H1 (cell line): ENCODE measurements around the gene CENPC. TPM values are rescaled to one million over a fixed set of nuclear protein-coding genes. Genes with fewer than 3 reads are reported as not detected.

ENCODE experiments used
- SIN3A ChIP-seq, 2 experiments: IDR thresholded peaks in 1 of 2; conservative IDR thresholded peaks in 1 of 2; 2 replicates each; pipeline ENCODE4 v1.6.1; 2011 to 2012; ENCODE audit warnings: low read length in 2 of 2, improper control_type of control experiment in 1 of 2, low read depth in 1 of 2, mild to moderate bottlenecking in 1 of 2
- TBP ChIP-seq: IDR thresholded peaks from 2 replicates; pipeline ENCODE4 v1.6.1; 2011; ENCODE audit warnings: low read depth, low read length, improper control_type of control experiment
- polyA plus RNA-seq, 7 experiments: library from polyadenylated mRNA; depleted of rRNA in 3 of 7; stranded (reverse) in 5 of 7; unstranded in 2 of 7; fragments of >200 nt in 5 of 7; fragments of 200-250 nt in 2 of 7; gene quantifications; 1 replicate in 5 of 7; 2 replicates in 1 of 7; 4 replicates in 1 of 7; pipeline versions ENCODE4 v1.2.1 to v1.2.3, GENCODE V29; 2011 to 2013; ENCODE audit warnings: missing spikeins in 2 of 7, mixed read lengths in 2 of 7
- total RNA-seq: library from RNA; stranded (reverse); fragmentation: NEBNext Ultra II Directional; extraction: Animal tissue kit (Norgen Biotek cat#: 25700); gene quantifications from 2 replicates; pipeline ENCODE4 v1.2.1, GENCODE V29; 2021

CENPC gene
- total and polyA plus RNA-seq, 2 of the 8 experiments (the other 6 are each of a cell fraction or from before 2014, with no cell fraction given): 2.8 to 15.7 TPM

GRCh38 chr4:67451464-67451863, 93.8 kb downstream of the CENPC start (continued):
- no peak for TF ChIP-seq SIN3A (conservative IDR thresholded peaks at IDR 0.05 in 1 of 2, IDR thresholded peaks at IDR 0.05 in 1 of 2; ENCODE audit: low read depth in 1 of 2, low read length in 2 of 2)
- TF ChIP-seq TBP: no peak
